DND-41 (cell line): ENCODE data around the gene MTHFR.

ENCODE experiments used
- CTCF ChIP-seq: IDR thresholded peaks from 2 replicates; pipeline ENCODE4 v1.5.1; 2012; ENCODE audit warnings: borderline replicate concordance, low read length, moderate library complexity, mild to moderate bottlenecking; ENCODE audit not compliant: poor library complexity, severe bottlenecking; ENCODE audit errors: extremely low read depth
- EZH2 ChIP-seq: IDR thresholded peaks from 3 replicates; pipeline ENCODE4 v1.6.1; 2012; ENCODE audit warnings: borderline replicate concordance, low read depth, mild to moderate bottlenecking, moderate library complexity, low read length, inconsistent platforms; ENCODE audit not compliant: severe bottlenecking

DNA sequence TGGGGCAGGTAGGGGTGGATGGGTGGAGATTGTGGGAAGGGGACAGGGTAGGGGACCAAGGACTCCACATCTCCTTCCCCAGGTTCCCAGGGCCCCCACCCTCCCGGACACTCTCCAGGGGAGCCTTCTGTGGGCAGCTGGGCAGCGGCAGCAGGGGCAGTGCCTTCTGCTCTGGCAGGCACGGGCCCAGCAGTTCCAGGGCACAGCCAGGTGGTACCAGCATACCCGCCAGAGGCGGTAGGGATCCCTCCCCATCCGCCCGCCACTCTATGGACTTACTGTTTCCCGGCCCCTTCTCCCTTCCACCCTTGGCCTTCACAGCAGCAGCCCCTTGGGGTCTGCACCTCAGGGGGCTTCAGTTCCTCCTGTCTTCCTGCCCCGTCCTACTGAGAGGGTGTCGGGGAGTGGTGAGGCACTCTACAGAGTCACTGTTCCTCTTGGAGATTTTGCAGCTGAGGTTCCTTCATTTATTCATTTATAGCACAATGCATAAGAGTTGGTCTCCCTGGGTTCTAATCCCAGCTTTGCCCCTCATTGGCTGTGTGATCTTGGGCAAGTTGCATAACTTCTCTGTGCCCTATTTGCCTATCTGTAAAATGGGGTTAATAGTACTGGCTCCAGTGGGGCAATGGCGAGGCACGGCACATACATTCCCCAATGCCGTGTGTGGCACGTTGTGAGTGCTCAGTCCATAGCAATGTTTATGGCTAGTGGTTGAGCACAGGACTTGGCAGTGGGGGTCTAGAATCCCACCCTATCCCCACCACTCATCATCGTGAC lies 26.7 kb downstream of the MTHFR start:
- TF ChIP-seq CTCF (no peak), EZH2 (no peak)
